NCI-H524 (cell line): ENCODE data around the gene FRMD1.

Experiments used
- DNase-seq, 2 experiments: peaks; one replicate each; lab custom pipeline; 2025; lab: John Stamatoyannopoulos, UW

Gene FRMD1

DNA sequence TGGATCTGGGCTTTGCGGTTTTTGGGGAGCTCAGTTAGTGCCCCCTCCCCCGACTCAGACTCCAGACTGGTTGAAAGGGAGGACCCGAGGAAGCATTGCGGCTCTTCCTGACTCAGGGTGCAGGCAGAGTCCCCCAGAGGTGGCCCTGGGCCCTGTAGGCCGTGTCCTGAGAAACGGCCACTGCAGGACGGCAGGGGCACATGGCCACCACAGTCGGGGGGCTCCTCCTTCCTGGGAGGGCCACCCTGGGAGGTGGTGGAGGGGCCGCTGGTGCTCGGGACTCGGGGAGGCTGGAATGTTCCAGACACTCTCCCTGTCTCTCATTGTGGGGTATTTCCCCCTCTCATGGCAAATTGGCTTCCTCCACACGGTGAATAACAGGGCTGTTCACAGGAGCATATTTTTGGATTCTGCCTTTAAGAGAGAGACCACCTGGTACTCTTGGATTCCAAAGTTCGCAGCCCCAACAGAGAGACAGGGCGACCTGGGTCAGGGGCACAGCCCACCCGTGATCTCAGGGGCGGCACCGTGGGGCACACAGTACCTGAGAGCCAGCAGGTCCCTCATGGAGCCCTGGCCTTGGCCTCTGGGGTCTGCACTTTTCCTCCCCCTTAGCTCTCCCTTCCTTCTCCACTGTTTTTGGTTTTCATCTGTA lies 35.7 kb downstream of the FRMD1 start:
- DNase-seq = no peak

DNA sequence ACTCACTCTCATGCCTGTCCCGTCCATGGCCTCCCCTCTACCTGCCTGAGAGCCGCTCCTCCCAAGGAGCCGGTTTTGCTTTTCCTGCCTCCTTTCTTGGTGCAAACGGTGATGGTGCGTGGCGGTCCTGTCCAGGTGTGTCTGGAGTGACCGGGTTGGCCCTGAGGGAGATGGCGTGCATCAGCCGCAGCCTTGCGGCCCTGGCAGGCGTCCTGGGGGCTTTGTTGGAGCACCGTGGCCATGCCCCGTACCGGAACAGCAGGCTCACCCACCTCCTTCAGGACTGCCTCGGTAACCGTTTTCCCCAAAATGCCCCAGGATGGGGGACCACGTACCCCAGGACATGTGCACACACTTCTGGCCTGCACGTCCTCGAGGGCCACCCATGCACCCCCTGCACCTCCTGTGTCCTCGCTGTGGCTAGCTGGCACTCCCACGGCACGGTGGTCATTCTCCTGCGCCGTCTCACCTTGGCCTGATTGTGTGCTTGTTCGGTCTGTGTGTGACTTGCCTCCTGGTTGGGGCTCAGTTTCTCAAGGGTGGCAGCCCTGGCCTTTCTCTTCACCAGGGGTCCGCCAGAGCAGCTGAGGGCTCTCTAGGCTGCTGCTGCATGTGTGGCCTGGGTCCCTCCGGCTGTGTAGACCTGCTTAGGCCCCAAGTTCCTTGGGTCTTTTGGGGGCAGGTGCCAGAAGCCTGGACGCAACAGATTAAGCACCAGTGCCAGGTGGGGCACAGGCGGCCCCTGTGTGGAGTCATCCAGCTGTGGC lies 36.4 kb downstream of the FRMD1 start:
- no peak for DNase-seq

DNA sequence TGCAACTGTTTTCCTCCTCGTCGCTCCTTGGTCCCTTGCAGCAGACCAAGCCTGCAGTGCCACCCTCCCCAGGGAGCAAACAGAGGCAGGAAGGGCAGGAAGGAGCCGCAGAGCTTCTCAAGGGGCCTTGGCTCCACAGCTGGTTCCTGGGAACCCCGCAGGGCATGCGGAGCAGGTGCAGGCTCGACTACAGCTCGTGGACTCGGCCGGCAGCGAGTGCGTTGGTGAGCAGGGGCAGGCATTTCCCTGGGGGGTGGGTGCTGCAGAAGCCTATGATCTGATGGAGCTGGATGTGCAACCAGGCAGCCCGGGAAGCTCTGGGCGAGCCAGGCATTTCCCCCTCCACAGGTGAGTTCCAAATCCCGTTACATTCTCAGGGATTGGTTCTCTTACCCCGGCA lies 37.1 kb downstream of the FRMD1 start:
- DNase-seq = no peak

DNA sequence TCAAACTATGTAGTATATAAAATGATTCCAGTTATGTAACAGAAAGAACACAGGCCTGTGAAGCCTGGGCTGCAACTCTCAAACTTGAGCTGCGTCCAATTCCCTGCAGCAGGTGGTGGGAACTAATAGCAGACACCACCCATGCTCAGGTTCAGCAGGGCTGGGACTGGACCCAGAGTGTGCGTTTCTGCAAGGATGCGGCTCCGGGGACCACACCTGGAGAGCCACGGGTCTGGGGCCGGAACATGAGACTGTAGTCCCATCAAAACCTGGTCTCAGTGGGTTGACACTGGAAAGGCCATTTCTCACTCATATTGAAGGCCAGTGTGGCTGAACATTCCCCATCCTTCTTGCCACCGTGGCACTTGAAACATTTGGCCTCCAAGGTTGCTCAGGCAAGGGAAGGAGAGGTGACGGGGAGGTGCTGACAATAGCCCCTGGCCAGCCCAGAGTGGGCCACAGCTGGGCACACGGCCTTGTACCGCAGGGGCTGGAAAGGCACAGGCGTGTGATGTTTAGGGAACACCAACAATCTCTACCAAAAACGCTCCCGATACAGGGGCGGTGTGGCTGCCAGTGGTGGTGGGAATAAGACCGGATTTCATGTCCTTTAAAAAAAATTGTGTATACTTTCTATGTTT lies 38.0 kb downstream of the FRMD1 start:
- DNase-seq = no peak

DNA sequence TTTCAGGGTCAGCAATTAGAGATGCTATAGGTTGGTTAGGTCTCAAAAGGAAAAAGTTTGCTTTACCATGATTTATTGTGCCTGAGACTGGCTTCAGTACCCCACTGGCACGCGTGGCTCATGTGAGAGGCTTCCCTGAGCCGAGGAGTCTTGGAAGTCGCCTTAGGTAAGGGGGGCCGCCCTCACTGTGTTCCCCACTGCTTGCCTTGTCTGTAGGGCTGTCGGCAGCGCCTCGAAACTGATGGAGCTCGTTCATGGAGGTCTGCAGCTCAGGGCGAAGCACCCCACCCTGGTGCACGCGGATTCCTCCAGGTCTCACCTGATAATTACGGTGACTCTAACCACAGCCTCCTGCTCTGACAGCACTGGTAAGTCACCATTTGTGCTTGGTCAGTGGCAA lies 39.2 kb downstream of the FRMD1 start:
- no peak for DNase-seq

DNA sequence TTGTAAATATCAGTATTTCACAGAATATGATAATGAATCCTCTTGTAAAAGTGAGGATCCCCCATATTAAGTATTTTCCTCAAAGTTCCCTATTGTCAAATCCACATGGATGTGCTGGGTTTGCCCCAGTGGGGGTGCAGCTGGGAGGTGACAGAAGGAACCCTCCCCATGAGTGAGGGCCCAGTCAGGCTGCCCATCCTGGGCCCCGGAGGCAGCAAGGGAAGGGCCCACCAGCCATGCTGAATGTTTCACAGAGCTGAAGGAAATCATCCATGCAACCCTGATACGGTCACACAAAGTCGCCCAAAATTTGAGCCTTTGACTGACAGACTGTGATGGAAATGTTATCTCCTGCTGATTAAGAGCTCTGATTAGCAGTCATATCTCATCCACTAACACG lies 39.7 kb downstream of the FRMD1 start:
- no peak for DNase-seq

DNA sequence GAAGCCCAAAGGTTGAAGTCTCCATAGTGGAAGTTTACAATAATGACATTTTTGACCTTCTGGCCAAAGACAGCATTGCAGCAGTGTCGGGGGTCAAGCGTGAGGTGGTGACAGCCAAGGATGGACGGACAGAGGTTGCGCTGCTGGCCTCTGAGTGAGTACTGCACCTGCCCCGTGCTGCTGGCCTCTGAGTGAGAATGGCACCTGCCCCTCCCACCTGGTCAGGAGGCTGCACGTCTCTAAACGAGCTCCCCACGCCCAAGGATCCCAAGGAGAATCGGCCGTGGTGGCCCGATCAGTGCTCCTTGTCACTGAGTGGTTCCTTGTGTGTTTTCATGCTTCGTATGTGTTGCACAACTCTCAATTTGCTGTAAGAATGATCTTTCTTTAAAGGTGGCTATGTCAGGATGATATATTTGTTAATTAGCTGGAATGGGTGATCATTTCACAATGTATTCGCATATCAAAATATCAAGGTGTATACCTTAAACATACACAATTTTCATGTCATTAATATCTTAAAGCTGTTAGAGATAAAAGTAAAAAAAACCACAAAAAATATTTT lies 40.4 kb downstream of the FRMD1 start:
- DNase-seq = no peak

DNA sequence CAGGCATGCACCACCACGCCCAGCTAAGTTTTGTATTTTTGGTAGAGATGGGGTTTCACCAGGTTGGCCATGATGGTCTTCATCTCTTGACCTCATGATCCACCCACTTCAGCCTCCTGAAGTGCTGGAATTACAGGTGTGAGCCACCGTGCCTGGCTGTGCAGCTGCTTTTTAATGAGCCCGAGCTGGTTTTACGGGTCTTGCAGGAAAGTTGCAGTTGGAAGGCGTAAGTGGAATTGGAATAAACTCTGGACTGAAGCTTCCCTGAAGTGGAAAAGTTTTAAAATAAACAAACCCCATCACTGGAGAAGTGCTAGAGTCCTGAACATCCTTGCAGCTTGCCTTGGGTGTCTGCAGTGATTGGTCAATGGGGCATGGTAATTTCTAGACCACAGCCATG lies 41.2 kb downstream of the FRMD1 start:
- DNase-seq = no peak

DNA sequence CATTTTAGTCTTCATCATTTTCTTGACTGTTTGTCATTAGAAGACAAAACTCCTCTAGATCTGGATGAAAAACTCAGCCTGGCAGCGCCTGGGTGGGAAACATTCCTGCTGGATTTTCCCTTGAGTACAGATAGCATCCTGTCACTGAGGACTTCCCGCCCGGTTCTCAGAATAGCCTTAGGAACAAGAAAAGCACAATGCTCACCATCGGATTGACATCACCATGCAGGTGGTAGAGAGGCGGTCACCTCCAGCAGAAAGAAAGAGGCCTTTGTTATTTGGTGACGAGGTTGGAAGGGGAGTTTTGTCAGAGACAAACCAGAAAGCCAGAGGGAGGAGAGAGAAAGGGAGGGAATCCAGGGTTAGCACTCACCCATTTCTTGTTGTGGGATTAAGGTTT lies 41.8 kb downstream of the FRMD1 start:
- no peak for DNase-seq

DNA sequence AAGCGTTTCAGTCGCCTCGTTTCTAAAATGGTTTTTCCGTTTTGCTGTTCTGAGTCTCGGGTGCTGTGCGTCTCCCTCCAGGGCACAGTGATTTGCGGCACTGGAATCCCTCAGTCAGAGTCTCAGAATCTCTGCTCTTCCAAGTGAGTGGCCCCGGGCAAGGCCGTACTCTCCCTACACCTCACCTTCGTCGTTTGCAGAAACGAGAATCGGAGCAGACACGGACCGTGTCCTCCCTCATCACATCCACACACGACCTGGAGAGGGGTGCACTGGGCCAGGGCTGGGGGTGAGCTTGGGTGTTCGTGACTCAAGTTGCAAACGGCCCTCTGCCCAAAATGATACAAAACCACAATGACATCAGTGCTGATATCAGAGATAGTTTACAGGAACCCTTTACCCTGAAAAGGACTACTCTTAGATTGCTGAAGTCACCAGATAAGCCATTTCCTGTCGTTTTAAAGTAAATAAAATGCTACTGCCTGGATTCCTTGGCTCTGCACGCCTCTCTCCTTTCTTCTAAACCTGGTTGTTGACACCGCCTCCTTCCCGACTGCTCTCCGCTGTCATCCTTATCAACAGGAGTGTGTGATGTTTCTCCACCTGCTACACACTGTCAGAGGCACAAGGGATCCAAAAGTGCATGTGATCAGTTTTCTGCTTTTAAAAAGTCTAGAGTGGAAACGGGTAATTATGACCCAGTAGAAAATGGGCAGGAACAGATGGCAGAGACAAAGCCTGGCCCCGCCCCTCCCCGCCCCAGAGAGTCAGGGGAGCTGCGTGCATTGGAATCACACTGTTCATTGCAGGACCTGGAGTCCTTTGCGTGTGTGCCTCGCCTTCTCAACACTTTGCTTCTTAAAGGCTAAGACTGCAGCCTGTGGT lies 43.1 kb downstream of the FRMD1 start:
- DNase-seq = peak; percentile 60 to 77

DNA sequence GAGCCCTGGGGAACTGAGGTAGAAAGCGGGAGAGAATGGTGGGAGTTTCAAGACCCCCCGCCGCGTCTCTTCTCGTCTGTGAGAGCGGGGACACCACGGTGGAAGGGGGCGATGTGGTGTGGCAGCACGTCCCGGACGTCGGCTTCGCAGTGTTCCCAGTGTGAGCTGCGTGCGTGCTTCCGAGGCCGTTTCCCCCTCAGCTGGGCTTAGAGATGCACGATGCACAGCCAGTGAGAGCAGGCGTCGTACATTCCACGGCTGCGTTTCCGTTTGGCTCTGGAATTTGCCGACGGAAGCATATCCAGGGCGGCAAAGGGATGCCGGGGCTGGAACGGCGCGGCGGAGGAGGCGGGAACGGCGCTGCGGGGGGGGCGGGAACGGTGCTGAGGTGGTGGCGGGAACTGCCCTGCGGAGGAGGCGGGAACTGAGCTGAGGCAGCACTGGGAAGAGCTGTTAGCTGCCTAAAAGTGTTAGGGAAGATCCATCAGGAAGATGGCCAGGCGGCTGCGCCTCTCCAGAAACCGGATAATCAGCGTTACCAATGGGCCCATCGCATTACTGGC lies 43.8 kb downstream of the FRMD1 start:
- DNase-seq = peak; percentile 32 to 53

DNA sequence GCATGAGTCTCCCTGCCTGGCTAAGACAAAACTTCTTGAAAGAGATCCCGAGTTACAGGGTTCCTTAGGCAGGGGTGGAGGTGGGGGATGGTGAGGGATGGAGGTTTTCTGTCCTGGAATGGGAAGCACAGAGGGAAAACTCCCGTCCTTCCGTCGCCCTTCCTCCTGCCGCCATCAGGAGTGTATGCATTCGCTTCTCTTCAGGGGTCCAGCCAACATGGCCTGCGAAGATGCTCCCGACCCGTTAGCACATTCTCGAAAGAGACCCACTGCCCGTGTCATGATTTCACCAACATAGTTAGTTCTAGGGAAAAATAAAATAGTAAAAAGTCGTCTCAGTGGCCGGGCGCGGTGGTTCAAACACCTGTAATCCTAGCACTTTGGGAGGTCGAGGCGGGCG lies 44.5 kb downstream of the FRMD1 start:
- no peak for DNase-seq

DNA sequence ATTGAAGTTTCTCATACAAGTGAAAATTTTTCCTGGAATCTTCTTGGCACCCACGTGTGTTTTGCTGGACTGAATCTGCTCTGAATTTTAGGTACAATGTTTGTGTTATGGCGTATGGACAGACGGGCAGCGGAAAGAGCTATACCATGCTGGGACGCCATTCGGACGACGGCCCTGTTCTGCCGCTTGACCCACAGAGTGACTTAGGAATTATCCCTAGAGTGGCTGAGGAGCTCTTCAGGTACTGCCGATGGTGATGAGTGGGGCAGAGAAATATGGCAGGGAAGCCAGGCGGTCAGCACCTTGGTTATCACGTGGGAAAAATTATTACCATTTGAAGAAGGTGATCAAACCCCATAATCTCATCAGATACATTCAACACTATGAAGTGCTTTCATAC lies 45.2 kb downstream of the FRMD1 start:
- no peak for DNase-seq

DNA sequence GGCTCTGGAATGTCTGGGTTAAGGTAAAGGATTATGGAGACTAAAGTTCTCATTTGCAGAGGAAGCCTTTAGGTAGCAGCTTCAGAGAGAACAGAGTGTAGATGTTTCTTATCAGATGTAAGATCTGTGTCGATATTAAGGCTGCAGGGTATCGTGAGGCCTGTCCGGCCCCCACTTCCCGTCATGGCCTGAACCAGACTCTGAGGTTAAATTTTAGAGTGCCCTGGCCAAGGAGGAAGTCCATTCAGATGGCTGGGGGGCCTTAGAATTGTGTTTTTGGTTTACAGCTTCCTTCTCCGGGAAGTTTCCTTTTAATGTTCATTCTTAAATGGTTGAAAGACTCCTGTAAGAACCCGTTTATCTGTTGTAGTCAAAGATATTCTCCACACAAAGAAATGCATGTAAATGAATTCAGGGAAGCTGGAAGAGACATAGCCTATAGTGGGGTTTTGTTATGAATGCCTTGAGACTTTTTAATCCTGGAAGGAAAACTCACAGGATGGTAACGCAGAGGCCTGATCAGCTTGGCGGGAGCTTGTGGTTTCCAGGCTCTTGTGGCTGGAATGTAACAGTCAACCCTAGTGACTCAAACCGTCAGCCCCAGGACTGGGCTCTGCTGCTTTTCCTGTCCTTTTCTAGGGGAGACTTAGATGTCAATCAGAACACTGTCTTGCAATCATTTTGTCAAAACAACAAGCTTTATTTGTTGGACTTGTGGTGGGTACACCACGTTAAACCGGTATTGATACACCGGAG lies 46.8 kb downstream of the FRMD1 start:
- DNase-seq = no peak

DNA sequence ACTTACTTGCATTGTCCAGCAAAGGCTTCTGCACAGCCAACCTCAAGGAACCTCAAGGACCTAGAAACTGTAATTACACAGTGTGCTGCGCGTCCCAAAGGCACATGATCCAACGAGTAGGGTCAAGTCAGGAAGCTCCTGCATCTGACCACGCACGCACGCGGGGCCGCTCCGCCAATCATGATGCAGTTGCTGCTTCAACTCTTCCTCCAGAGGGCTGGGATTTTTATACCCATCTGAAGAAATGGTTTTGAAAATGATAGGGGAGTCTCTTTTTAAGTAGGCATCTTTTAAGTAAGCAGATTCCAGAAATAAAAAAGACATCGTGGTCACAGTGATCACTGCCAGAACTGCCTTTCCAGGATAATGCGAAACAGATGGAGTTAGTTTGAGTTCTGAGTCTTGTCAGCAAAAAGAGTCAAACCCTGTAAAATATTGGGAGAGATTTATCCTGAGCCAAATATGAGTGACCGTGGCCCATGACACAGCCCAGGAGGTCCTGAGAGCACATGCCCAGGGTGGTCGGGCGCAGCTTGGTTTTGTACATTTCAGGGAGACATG lies 47.5 kb downstream of the FRMD1 start:
- DNase-seq = no peak

DNA sequence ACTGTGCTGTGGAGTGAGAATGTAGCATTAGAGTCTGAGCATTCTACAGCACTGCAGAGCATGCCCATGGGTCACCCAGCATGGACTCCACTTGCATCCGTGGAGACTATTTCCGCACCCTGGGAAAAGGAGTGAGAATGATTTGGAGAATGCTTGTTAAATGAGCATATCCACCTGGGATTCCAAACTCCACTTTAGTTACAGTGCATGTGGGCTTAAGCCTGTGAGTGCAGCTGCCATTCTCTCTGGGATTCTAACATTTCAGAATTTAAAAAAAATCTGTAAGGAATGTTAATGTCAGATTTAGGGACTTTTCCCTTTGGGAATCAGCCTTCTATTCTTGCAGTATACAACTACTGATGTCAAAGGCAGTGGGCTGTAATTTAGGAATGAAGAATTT lies 48.1 kb downstream of the FRMD1 start:
- no peak for DNase-seq

DNA sequence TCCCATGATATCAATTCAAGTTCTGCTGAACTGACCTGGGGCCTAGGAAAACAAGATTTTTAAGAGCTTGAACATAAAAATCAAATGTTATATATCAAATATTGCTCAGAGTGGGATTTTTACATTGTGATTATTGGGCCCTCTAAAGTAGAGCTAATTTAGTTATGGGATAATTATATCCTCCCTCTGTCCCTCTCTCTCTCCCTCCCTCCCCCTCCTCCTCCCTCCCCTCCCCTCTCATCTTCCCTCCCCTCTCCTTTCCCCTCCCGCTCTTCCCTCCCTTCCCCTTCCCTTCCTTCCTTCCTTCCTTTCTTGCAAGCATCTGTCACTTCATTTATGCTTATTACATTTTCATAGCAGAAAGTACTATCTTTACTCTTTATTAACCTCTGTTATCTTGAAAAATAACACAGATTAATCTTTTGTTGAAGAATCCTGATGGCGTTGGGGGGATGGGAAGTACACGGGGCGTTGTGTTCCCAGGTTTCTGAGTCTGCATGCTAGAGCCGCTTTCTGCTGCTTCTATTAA lies 48.7 kb downstream of the FRMD1 start:
- DNase-seq = no peak

DNA sequence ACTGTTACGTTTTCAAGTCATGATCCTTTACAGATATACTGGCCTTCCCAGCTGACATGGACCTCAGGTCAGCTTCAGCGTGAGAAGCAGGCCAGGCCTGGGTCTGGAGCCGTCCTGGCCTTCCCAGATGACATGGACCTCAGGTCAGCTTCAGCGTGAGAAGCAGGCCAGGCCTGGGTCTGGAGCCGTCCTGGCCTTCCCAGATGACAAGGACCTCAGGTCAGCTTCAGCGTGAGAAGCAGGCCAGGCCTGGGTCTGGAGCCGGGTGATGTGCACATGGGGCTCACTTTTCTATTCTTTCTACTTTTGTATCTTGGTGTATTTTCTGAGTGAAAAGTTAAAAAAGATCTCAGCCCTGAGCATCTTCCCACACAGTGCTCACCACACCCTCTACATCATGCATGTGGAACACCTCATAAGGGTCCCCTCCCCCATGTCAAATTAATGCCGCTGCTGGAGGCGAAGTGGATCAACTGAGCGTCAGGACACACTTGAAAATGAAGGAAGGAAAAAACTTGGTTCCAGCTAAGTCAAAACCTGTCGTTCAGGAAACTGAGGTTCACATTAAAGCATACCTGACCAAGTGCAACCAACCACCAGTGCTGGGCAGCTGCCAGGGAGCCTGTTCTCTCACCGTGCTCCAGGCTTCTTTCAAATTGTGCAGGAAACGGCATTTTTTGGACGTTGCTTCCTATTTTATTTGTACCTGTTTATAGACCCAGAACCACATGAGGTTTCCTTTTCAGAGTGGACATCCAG lies 49.4 kb downstream of the FRMD1 start:
- DNase-seq = no peak

DNA sequence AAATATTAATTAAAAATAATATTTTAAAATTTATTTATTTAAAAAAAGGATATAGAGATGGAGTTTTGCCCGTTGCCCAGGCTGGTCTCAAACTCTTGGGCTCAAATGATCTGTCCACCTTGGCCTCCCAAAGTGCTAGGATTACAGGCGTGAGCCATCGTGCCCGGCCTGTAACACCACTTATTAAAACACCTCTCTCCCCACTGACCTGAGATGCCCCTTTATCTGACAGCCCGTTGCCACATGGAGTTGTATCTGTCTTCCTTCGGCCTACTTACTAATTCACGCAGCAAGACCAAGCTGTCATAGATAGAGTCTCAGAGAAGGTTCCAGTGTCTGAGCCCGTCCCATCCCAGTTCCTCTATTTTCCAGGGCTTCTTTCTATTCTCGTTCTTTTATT lies 50.8 kb downstream of the FRMD1 start:
- DNase-seq = no peak

DNA sequence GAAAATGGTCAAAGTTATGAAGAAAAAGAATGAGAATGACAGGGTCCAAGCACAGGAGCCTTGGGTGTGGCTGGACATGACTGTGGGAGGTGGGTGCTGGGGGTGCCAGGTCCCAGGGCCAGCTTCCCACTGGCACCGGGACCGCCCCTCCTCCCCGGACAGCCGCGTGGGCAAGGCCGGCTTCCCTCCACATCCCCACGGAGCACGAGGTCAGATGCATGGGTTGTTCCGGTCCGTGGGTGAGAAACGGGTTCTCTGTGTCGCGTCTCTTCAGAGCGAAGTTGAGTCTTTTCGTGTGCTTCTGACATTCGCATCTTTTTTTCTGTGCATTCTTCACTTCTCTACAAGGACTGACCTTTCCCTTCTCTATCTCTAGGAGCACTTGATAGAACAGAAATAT lies 51.5 kb downstream of the FRMD1 start:
- no peak for DNase-seq
